HepG2 (cell line): ENCODE data around the gene TAPBP. TPM values are rescaled to one million over a fixed set of nuclear protein-coding genes. Genes with fewer than 3 reads are reported as not detected.
A peak's percentile ranks its signal among the peaks of the same experiment; 100 is the strongest.

ENCODE experiments used
- ATRX ChIP-seq: sonication (generic); formaldehyde crosslinking; IDR thresholded peaks from 2 replicates; pipeline ENCODE4 v1.4.0; 2020; ENCODE audit warnings: missing genetic modification reagents, borderline replicate concordance
- BORCS8-MEF2B ChIP-seq: sonication (generic); formaldehyde crosslinking; IDR thresholded peaks from 2 replicates; pipeline ENCODE4 v1.8.0; 2022; ENCODE audit warnings: mild to moderate bottlenecking, missing genetic modification reagents
- DRAP1 ChIP-seq: IDR thresholded peaks from 2 replicates; pipeline ENCODE4 v1.6.1; 2016; ENCODE audit warnings: missing genetic modification reagents, missing compliant biosample characterization
- DZIP1 ChIP-seq: sonication (generic); formaldehyde crosslinking; IDR thresholded peaks from 2 replicates; pipeline ENCODE4 v1.5.0; 2020; ENCODE audit warnings: mild to moderate bottlenecking, missing genetic modification reagents
- HHEX ChIP-seq: IDR thresholded peaks from 2 replicates; pipeline ENCODE4 v1.6.1; 2016; ENCODE audit warnings: control low read depth
- IRX3 ChIP-seq: sonication (generic); formaldehyde crosslinking; IDR thresholded peaks from 2 replicates; pipeline ENCODE4 v1.8.1; 2023; ENCODE audit warnings: mild to moderate bottlenecking, low read depth, missing genetic modification reagents, borderline replicate concordance
- KDM4B ChIP-seq: sonication (generic); formaldehyde crosslinking; IDR thresholded peaks from 2 replicates; pipeline ENCODE4 v1.4.0; 2020; ENCODE audit warnings: missing genetic modification reagents
- LCORL ChIP-seq, 2 experiments: fragments of 450-650 bp in 1 of 2; sonication (generic) in 1 of 2; formaldehyde crosslinking in 1 of 2; IDR thresholded peaks; 2 replicates each; pipeline versions ENCODE4 v1.5.0 to v1.6.1; 2017 to 2020; ENCODE audit warnings: antibody characterized with exemption in 1 of 2, missing genetic modification reagents in 1 of 2
- MIER3 ChIP-seq: IDR thresholded peaks from 2 replicates; pipeline ENCODE4 v1.6.1; 2016; ENCODE audit warnings: missing compliant biosample characterization, borderline replicate concordance
- REPIN1 ChIP-seq: sonication (generic); formaldehyde crosslinking; IDR thresholded peaks from 2 replicates; pipeline ENCODE4 v1.8.0; 2022; ENCODE audit warnings: missing genetic modification reagents, low read depth, mild to moderate bottlenecking, borderline replicate concordance
- SOX6 ChIP-seq, 2 experiments: fragments of 450-650 bp in 1 of 2; sonication (generic) in 1 of 2; formaldehyde crosslinking in 1 of 2; IDR thresholded peaks; 2 replicates each; pipeline versions ENCODE4 v1.4.0 to v1.6.1; 2017 to 2020; ENCODE audit warnings: antibody characterized with exemption in 1 of 2, mild to moderate bottlenecking in 1 of 2, missing genetic modification reagents in 1 of 2
- STAT6 ChIP-seq: sonication (generic); formaldehyde crosslinking; IDR thresholded peaks from 2 replicates; pipeline ENCODE4 v1.4.0; 2020; ENCODE audit warnings: missing genetic modification reagents, mild to moderate bottlenecking, borderline replicate concordance
- ZBTB44 ChIP-seq: sonication (generic); formaldehyde crosslinking; IDR thresholded peaks from 2 replicates; pipeline ENCODE4 v1.4.0; 2020; ENCODE audit warnings: missing genetic modification reagents
- ZFAT ChIP-seq: sonication (generic); formaldehyde crosslinking; conservative IDR thresholded peaks from 2 replicates; pipeline ENCODE4 v1.8.1; 2023; ENCODE audit warnings: missing genetic modification reagents, inconsistent platforms
- ZNF207 ChIP-seq: fragments of 450-650 bp; IDR thresholded peaks from 2 replicates; pipeline ENCODE4 v1.6.1; 2016; ENCODE audit warnings: antibody characterized with exemption, borderline replicate concordance
- ZNF414 ChIP-seq: sonication (generic); formaldehyde crosslinking; IDR thresholded peaks from 2 replicates; pipeline ENCODE4 v1.5.0; 2020; ENCODE audit warnings: missing genetic modification reagents
- ZNF619 ChIP-seq: sonication (generic); formaldehyde crosslinking; IDR thresholded peaks from 2 replicates; pipeline ENCODE4 v1.4.0; 2020; ENCODE audit warnings: mild to moderate bottlenecking, missing genetic modification reagents
- ZNF704 ChIP-seq: sonication (generic); formaldehyde crosslinking; IDR thresholded peaks from 2 replicates; pipeline ENCODE4 v1.8.1; 2023; ENCODE audit warnings: mild to moderate bottlenecking, inconsistent platforms, moderate library complexity, missing genetic modification reagents, borderline replicate concordance
- polyA plus RNA-seq, 8 experiments: library from polyadenylated mRNA; depleted of rRNA in 3 of 8; stranded (reverse) in 7 of 8; unstranded in 1 of 8; fragments of >200 nt; fragmentation: Illumina TruSeq in 4 of 8; extraction: Trizol in 4 of 8; gene quantifications; 2 replicates each; pipeline versions ENCODE4 v1.2.1 to v1.2.3, GENCODE V29; 2011 to 2016; ENCODE audit warnings: low read depth in 4 of 8, missing spikeins in 1 of 8, mixed read lengths in 1 of 8; ENCODE audit not compliant: insufficient read depth in 1 of 8
- total RNA-seq, 5 experiments: library from RNA; depleted of rRNA; stranded (reverse); fragments of >200 nt; fragmentation: Illumina TruSeq; extraction: Trizol; gene quantifications; 2 replicates each; pipeline ENCODE4 v1.2.3, GENCODE V29; 2016; ENCODE audit warnings: low read depth in 1 of 5

The TAPBP gene
- total and polyA plus RNA-seq, 2 of the 13 experiments (the other 11 are each of a cell fraction or from before 2014, with no cell fraction given): 27.4 to 32.3 TPM

- TF ChIP-seq ATRX (CRISPR knock-in tag) (no peak), SOX6 (IDR thresholded peaks at IDR 0.05) (no peak), SOX6 (CRISPR knock-in tag; IDR thresholded peaks at IDR 0.05) (no peak), ZFAT (CRISPR knock-in tag) (no peak), ZNF619 (CRISPR knock-in tag) (0 out of 2 replicates have a peak, but pooled peaks have one; percentile 34), IRX3 (CRISPR knock-in tag) (no peak), LCORL (IDR thresholded peaks at IDR 0.05) (peak; percentile 79), LCORL (CRISPR knock-in tag; IDR thresholded peaks at IDR 0.05) (no peak; the same call in none of the 2 replicates), ZNF414 (CRISPR knock-in tag) (peak; percentile 50), BORCS8-MEF2B (CRISPR knock-in tag) (0 out of 2 replicates have a peak, but pooled peaks have one; percentile 12), ZNF207 (no peak), STAT6 (no peak), KDM4B (CRISPR knock-in tag) (no peak), REPIN1 (CRISPR knock-in tag) (peak; percentile 30; the same call in 1 of the 2 replicates), MIER3 (CRISPR knock-in tag) (no peak; the same call in 1 of the 2 replicates), HHEX (CRISPR knock-in tag) (no peak), DRAP1 (CRISPR knock-in tag) (no peak), DZIP1 (CRISPR knock-in tag) (no peak), ZBTB44 (no peak), ZNF704 (CRISPR knock-in tag) (peak; percentile 16; the same call in 1 of the 2 replicates)
These were observed 24.7 kb downstream of the TAPBP start, which contains the start of the genes PFDN6 and WDR46 (continued) for GRCh38 chr6:33288921-33289783.
